ENCODE measurements around the gene MAP3K20.

GRCh38 chr2:173171321-173171720 lies 95.7 kb downstream of the MAP3K20 start:
- TF ChIP-seq EZH2 (IDR thresholded peaks at IDR 0.05; ENCODE audit: low read depth, low read length, severe bottlenecking) (no peak), HDAC2 (IDR thresholded peaks at IDR 0.05; ENCODE audit: borderline replicate concordance in 1 of 2, low read depth in 2 of 2, low read length in 2 of 2) (no peak), TCF12 (IDR thresholded peaks at IDR 0.05; ENCODE audit: low read depth, low read length) (no peak), TAF1 (IDR thresholded peaks at IDR 0.05; ENCODE audit: low read depth, low read length) (no peak), MAFK (IDR thresholded peaks at IDR 0.05; ENCODE audit: low read depth, low read length) (no peak), JUN (IDR thresholded peaks at IDR 0.05; ENCODE audit: low read depth, low read length) (no peak), CEBPB (IDR thresholded peaks at IDR 0.05; ENCODE audit: low read depth, low read length) (no peak), SIN3A (conservative IDR thresholded peaks at IDR 0.05 in 1 of 2, IDR thresholded peaks at IDR 0.05 in 1 of 2; ENCODE audit: low read depth in 1 of 2, low read length in 2 of 2) (no peak), POLR2A (IDR thresholded peaks at IDR 0.05; ENCODE audit: control extremely low read depth in 1 of 2, low read depth in 2 of 2, low read length in 2 of 2) (no peak), BACH1 (IDR thresholded peaks at IDR 0.05; ENCODE audit: low read length) (no peak)
- TF ChIP-seq, protein P1, sequence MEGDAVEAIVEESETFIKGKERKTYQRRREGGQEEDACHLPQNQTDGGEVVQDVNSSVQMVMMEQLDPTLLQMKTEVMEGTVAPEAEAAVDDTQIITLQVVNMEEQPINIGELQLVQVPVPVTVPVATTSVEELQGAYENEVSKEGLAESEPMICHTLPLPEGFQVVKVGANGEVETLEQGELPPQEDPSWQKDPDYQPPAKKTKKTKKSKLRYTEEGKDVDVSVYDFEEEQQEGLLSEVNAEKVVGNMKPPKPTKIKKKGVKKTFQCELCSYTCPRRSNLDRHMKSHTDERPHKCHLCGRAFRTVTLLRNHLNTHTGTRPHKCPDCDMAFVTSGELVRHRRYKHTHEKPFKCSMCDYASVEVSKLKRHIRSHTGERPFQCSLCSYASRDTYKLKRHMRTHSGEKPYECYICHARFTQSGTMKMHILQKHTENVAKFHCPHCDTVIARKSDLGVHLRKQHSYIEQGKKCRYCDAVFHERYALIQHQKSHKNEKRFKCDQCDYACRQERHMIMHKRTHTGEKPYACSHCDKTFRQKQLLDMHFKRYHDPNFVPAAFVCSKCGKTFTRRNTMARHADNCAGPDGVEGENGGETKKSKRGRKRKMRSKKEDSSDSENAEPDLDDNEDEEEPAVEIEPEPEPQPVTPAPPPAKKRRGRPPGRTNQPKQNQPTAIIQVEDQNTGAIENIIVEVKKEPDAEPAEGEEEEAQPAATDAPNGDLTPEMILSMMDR (IDR thresholded peaks at IDR 0.05; ENCODE audit: control extremely low read depth in 1 of 3, insufficient read depth in 1 of 3, low read depth in 1 of 3, low read length in 3 of 3): no peak

Data from H1 (cell line).